Naive thymus-derived CD8-positive, alpha-beta T cell (primary cell): ENCODE measurements around the gene BBX. TPM values are rescaled to one million over a fixed set of nuclear protein-coding genes. Genes with fewer than 3 reads are reported as not detected.

Experiments
- ATAC-seq, 2 donors: fragments of 150-1000 bp; cut with Tn5 transposase in 1 of 2; sonication (Bioruptor Pico), chemical (Tn5 transposase) in 1 of 2; 1 replicate in 1 of 2; 2 replicates in 1 of 2; pipeline ENCODE4 v1.10.0; 2021; ENCODE audit warnings: mild to moderate bottlenecking in 2 of 2, moderate library complexity in 2 of 2
- POLR2A ChIA-PET: fragments of 350-600 bp; sonication (Branson Sonifier 250); formaldehyde crosslinking; loops from one replicate; lab custom pipeline; 2021; ENCODE audit warnings: antibody characterized with exemption; lab: Charles Lee
- DNase-seq, 10 donors: peaks; one replicate each; pipeline versions ENCODE4 v3.0.0 to v3.0.0-alpha.2; 2020 to 2022
- H3K27ac Mint-ChIP-seq, 10 donors: one replicate each; pipeline ENCODE4 v1.8.0; 2020 to 2022; ENCODE audit warnings: mild to moderate bottlenecking in 10 of 10, mixed read lengths in 10 of 10, moderate library complexity in 4 of 10, inconsistent platforms in 1 of 10
- H3K27me3 Mint-ChIP-seq, 5 donors: one replicate each; pipeline ENCODE4 v1.8.0; 2021 to 2022; ENCODE audit warnings: mixed read lengths in 5 of 5
- H3K36me3 Mint-ChIP-seq, 3 donors: one replicate each; pipeline ENCODE4 v1.8.0; 2020 to 2022; ENCODE audit warnings: mixed read lengths in 3 of 3, mild to moderate bottlenecking in 2 of 3, inconsistent platforms in 1 of 3
- H3K4me1 Mint-ChIP-seq, 4 donors: one replicate each; pipeline ENCODE4 v1.8.0; 2021 to 2022; ENCODE audit warnings: mixed read lengths in 4 of 4
- H3K4me3 Mint-ChIP-seq, 10 donors: one replicate each; pipeline ENCODE4 v1.8.0; 2020 to 2022; ENCODE audit warnings: mild to moderate bottlenecking in 10 of 10, mixed read lengths in 10 of 10, moderate library complexity in 6 of 10, inconsistent platforms in 1 of 10
- H3K9me3 Mint-ChIP-seq, 9 donors: one replicate each; pipeline ENCODE4 v1.8.0; 2020 to 2022; ENCODE audit warnings: mixed read lengths in 9 of 9, mild to moderate bottlenecking in 3 of 9, inconsistent platforms in 1 of 9, moderate library complexity in 1 of 9
- polyA plus RNA-seq, 3 donors: library from polyadenylated mRNA; unstranded; fragments of 300-500 nt; fragmentation: Illumina TruSeq; gene quantifications; one replicate each; pipeline ENCODE4 v1.2.3, GENCODE V29; 2021
- total RNA-seq, 8 experiments: library from RNA in 2 of 8; stranded (reverse) in 2 of 8; gene quantifications; one replicate each; pipeline ENCODE4 v1.2.3 and lab custom pipeline; 2021 to 2026

The BBX gene
- total and polyA plus RNA-seq, 5 experiments from 2014 or later, result 86.9 to 95.4 (median 93.2) TPM

GRCh38 chr3:107643038-107643883 is 120.5 kb downstream of the BBX start:
- no peaks in the 10 kb centered on the region for H3K9me3 Mint-ChIP-seq
- no peak for DNase-seq
- peaks cover 0 to 29% (median 16%) of the 10 kb centered on the region in 3 donors for H3K36me3 Mint-ChIP-seq
- POLR2A ChIA-PET, result no interaction called here
- no peak overlapping the region for H3K4me3 Mint-ChIP-seq
- H3K27ac Mint-ChIP-seq, result peak overlapping the region in 3 of 10 donors; percentile 1 to 53 (median 43)
- peaks cover 8 to 32% (median 14%) of the 10 kb centered on the region in 4 donors for H3K4me1 Mint-ChIP-seq
- peak in 1 of 2 donors; percentile 29 for ATAC-seq
- no peaks in the 10 kb centered on the region for H3K27me3 Mint-ChIP-seq

DNA sequence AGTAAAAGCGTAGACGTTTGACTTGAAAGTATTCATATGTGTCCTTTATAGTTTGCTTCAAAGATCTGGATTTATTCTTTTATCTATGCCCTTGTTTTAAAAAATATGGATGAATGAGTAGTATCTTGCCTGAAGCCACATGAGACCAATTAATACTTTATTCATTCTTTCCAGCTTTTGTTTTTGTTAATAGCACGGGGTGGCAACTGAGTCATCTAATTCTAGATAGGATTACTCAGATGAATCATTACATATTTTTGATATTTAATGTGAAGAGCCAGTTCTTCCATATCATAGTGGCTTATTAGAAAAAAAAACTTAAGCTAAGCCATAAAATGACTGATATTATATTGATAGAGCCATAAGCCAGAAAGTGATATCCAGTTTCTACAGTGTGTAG is 121.9 kb downstream of the BBX start:
- H3K27ac Mint-ChIP-seq, result no peak overlapping the region
- no peaks in the 10 kb centered on the region for H3K9me3 Mint-ChIP-seq
- ATAC-seq, result no peak
- no peak for DNase-seq
- POLR2A ChIA-PET, result no interaction called here
- no peak overlapping the region for H3K4me3 Mint-ChIP-seq
- H3K4me1 Mint-ChIP-seq, result peaks cover 16 to 38% (median 24%) of the 10 kb centered on the region in 4 donors
- peaks cover 4 to 36% (median 25%) of the 10 kb centered on the region in 3 donors for H3K36me3 Mint-ChIP-seq
- no peaks in the 10 kb centered on the region for H3K27me3 Mint-ChIP-seq

GRCh38 chr3:107650788-107651187 is 128.0 kb downstream of the BBX start:
- no peak overlapping the region for H3K4me3 Mint-ChIP-seq
- H3K27ac Mint-ChIP-seq, result no peak overlapping the region
- H3K9me3 Mint-ChIP-seq, result no peaks in the 10 kb centered on the region
- DNase-seq (no peak), ATAC-seq (no peak)
- peaks cover 10 to 27% (median 24%) of the 10 kb centered on the region in 4 donors for H3K4me1 Mint-ChIP-seq
- POLR2A ChIA-PET, result no interaction called here
- no peaks in the 10 kb centered on the region for H3K27me3 Mint-ChIP-seq
- H3K36me3 Mint-ChIP-seq, result peaks cover 4 to 34% (median 26%) of the 10 kb centered on the region in 3 donors

DNA sequence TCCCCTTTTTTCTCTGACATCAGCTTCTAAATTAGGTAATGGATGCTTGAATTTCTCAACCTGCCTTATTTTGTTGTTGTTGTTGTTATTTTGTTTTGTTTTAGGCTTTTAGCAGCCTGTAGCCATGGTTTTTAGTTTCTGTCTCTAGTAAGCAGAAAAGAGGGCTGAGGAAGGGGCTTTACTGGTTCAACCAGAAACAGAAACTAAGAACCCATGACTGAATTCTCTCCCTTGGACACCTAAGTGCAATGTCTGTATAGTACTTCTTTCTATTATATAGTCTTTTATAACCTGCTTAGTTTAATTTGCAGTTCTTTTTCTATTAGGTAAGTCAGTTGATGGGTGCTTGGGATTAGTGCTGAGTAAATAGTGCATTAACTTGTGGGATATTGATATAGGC is 129.0 kb downstream of the BBX start:
- no peak overlapping the region for H3K4me3 Mint-ChIP-seq
- POLR2A ChIA-PET, result no interaction called here
- ATAC-seq, result no peak

GRCh38 chr3:107654218-107654617 is 131.5 kb downstream of the BBX start:
- H3K4me3 Mint-ChIP-seq, result no peak overlapping the region
- ATAC-seq, result no peak
- peaks cover 7 to 22% (median 21%) of the 10 kb centered on the region in 4 donors for H3K4me1 Mint-ChIP-seq
- no peak for DNase-seq
- H3K27me3 Mint-ChIP-seq, result no peaks in the 10 kb centered on the region
- H3K9me3 Mint-ChIP-seq, result no peaks in the 10 kb centered on the region
- peaks cover 0 to 8% (median 3%) of the 10 kb centered on the region in 3 donors for H3K36me3 Mint-ChIP-seq
- POLR2A ChIA-PET, result no interaction called here
- peak overlapping the region in 2 of 10 donors; percentile 13 to 38 for H3K27ac Mint-ChIP-seq

More for the DNA sequence above, 129.0 kb downstream of the BBX start:
- Mint-ChIP-seq H3K9me3 (no peaks in the 10 kb centered on the region), H3K27ac (peak overlapping the region in 5 of 10 donors; percentile 8 to 75 (median 50)), H3K36me3 (peaks cover 4 to 29% (median 23%) of the 10 kb centered on the region in 3 donors), H3K27me3 (no peaks in the 10 kb centered on the region), H3K4me1 (peaks cover 12 to 27% (median 24%) of the 10 kb centered on the region in 4 donors)
- no peak for DNase-seq

- H3K9me3 Mint-ChIP-seq, result no peaks in the 10 kb centered on the region
- ATAC-seq, result no peak
- POLR2A ChIA-PET, result no interaction called here
- no peak overlapping the region for H3K4me3 Mint-ChIP-seq
- peaks cover 8 to 24% (median 20%) of the 10 kb centered on the region in 4 donors for H3K4me1 Mint-ChIP-seq
- no peaks in the 10 kb centered on the region for H3K27me3 Mint-ChIP-seq
- H3K36me3 Mint-ChIP-seq, result peaks cover 0 to 3% (median 0%) of the 10 kb centered on the region in 3 donors
- peak overlapping the region in 1 of 10 donors; percentile 23 for H3K27ac Mint-ChIP-seq
- no peak for DNase-seq
Measured at GRCh38 chr3:107657971-107658370, 135.2 kb downstream of the BBX start.

DNA sequence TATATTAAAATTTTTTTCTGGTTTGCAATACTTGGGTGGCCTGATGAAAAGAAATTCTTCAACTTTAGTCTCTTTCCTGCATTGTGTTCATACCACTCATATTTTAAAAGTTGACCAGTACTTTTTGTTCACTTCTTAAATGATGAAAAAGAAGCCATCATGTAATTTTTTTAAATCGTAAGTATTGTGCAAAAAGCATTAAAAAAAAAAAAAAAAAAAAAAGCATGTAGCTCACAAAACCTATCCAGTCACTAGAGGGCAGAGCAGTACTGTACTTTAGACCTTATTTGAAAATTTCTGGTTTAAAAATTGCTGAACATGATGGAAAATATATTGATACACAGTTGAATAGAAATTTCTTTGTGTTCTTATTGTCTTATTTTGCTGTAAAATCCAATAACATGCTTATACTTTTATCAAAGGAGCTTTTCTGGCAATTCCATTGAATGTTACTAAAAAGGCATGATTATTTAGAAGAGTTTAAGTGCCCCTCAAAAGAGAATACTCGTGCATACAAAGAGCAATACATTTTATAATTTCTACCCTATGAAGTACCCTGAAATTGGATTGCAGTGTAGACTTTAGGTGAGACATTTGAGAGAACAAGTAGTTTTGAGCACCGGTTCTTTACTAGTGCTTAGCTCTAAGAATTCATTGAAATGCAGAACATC is 137.7 kb downstream of the BBX start:
- Mint-ChIP-seq H3K4me1 (peaks cover 12 to 32% (median 27%) of the 10 kb centered on the region in 4 donors), H3K36me3 (peaks cover 0 to 11% (median 0%) of the 10 kb centered on the region in 3 donors), H3K27me3 (no peaks in the 10 kb centered on the region), H3K27ac (peak overlapping the region in 2 of 10 donors; percentile 26 to 50), H3K9me3 (no peaks in the 10 kb centered on the region), H3K4me3 (no peak overlapping the region)
- ATAC-seq, result no peak
- DNase-seq, result peak in 3 of 10 donors; percentile 23 to 50 (median 40)
- POLR2A ChIA-PET, result no interaction called here

DNA sequence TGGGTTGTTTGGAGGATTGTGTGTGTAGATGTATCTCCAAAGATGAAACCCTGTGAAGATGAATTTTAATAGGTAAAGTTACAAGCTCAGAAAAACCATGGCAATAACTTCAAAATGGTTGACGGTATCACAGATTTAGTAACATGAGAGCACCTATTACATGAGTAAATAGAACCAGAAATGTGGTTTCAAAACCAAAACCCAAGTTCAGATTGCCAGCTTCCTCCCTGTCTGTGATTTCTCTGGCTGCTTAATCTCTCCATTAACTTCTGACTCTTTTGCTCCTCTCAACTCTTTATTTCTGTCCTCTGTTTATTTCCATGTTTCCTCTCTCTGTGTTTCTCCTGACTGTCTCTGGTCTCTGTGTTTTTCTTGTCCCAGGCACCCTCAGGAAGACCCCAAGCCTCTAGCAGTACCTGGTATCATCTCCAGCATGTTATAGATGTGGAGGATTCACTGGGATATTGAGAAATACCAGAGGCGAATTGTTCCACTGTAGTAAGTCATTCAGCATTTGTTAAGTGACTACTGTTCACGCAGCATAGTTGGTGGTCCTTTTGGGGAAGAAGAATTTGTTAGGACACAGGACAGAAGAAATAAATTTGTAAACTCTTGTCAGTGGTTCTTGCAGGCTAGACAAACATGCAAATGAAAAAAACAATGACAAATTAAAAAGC is 138.8 kb downstream of the BBX start:
- DNase-seq (peak in 1 of 10 donors; percentile 29), ATAC-seq (peak; percentile 44 to 56)
- Mint-ChIP-seq H3K9me3 (no peaks in the 10 kb centered on the region), H3K27me3 (no peaks in the 10 kb centered on the region), H3K4me1 (peaks cover 17 to 38% (median 32%) of the 10 kb centered on the region in 4 donors), H3K4me3 (peak overlapping the region in 3 of 10 donors; percentile 2 to 25 (median 11)), H3K27ac (peak overlapping the region in 6 of 10 donors; percentile 11 to 49 (median 24)), H3K36me3 (peaks cover 0 to 13% (median 0%) of the 10 kb centered on the region in 3 donors)
- POLR2A ChIA-PET, result no interaction called here

- ATAC-seq (no peak), DNase-seq (no peak)
- Mint-ChIP-seq H3K27me3 (no peaks in the 10 kb centered on the region), H3K9me3 (no peaks in the 10 kb centered on the region), H3K27ac (peak overlapping the region in 2 of 10 donors; percentile 11 to 24), H3K4me3 (no peak overlapping the region), H3K4me1 (peaks cover 16 to 40% (median 32%) of the 10 kb centered on the region in 4 donors), H3K36me3 (peaks cover 0 to 13% (median 0%) of the 10 kb centered on the region in 3 donors)
- POLR2A ChIA-PET, result no interaction called here
Measured at GRCh38 chr3:107662124-107662507, 139.4 kb downstream of the BBX start.

DNA sequence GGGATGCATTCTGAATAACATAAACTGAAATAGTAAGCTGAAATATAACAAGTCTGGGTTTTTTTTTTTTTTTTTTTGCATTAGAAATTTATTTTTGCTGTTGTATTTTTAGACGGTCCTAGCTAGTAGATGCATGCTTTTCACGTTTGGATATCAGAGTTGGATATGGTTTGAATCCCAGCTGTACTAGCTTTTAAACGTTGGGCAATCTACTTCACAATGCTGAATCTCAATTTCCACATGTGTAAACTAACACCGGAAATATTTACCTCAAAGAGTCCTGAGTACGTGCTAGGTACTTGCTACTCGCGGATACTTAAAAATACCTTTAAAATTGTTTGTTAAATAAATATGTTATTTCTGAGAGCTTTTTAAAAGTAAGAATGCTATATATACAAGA is 139.8 kb downstream of the BBX start:
- H3K27ac Mint-ChIP-seq, result no peak overlapping the region
- no peak for DNase-seq
- ATAC-seq, result no peak
- H3K36me3 Mint-ChIP-seq, result peaks cover 0 to 13% (median 0%) of the 10 kb centered on the region in 3 donors
- no peaks in the 10 kb centered on the region for H3K27me3 Mint-ChIP-seq
- POLR2A ChIA-PET, result no interaction called here
- peaks cover 16 to 39% (median 32%) of the 10 kb centered on the region in 4 donors for H3K4me1 Mint-ChIP-seq
- H3K4me3 Mint-ChIP-seq, result no peak overlapping the region
- no peaks in the 10 kb centered on the region for H3K9me3 Mint-ChIP-seq

DNA sequence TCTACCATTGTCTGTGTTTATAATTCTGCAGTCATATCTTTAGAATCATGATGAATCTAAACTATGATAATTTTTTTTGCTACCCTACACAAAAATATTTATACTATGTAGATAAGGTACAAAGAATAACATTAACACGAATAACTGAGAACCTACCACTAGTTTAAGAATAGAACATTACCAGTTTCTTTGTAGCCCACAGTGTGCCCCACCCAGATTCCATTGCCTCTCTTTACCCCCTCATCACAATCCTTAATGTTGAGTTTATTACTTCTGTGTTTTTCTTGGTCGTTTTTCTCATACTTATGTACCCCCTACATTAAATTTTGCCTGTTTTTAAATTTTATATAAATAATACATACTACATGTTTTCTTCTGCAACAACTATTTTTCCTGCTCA is 140.5 kb downstream of the BBX start:
- POLR2A ChIA-PET, result no interaction called here
- ATAC-seq, result no peak
- Mint-ChIP-seq H3K27me3 (no peaks in the 10 kb centered on the region), H3K4me1 (peaks cover 19 to 39% (median 33%) of the 10 kb centered on the region in 4 donors), H3K36me3 (peaks cover 0 to 13% (median 0%) of the 10 kb centered on the region in 3 donors), H3K27ac (peak overlapping the region in 1 of 10 donors; percentile 35), H3K9me3 (no peaks in the 10 kb centered on the region), H3K4me3 (no peak overlapping the region)
- DNase-seq, result no peak

DNA sequence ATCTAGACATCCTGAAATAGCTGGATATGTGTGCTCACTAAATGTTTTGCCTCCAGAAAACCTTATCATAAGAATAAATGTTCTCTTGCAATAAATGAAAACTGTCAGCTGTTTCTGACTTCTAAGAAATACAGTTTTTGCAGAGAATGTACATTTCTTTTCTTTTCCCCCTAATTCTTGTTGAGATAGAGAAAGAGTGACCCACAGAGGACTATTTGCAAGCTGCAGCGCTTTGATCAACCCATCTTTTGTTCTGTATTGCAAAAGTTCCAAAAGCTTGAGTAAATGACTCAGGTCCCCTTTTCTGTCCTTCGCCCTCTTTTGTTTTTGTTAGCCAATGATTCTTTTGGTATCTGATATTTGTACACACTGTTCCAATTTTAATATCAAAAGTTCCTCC is 141.9 kb downstream of the BBX start:
- ATAC-seq, result no peak
- Mint-ChIP-seq H3K27me3 (no peaks in the 10 kb centered on the region), H3K27ac (peak overlapping the region in 1 of 10 donors; percentile 35), H3K4me3 (no peak overlapping the region), H3K4me1 (peaks cover 19 to 48% (median 35%) of the 10 kb centered on the region in 4 donors), H3K9me3 (no peaks in the 10 kb centered on the region), H3K36me3 (peaks cover 0 to 13% (median 0%) of the 10 kb centered on the region in 3 donors)
- POLR2A ChIA-PET, result interaction anchor here (0.6 kb wide), 1 partner anchor 52 kb away, joined by 3 read pairs; no protein-coding TSS in a partner anchor
- DNase-seq, result no peak
